Uterus (tissue), 2 donors: ENCODE results near the gene LAMC3.

Source experiments
- CTCF ChIP-seq, 4 experiments: fragments of 200-600 bp in 2 of 4; fragments of 450-650 bp in 2 of 4; sonication (generic) in 2 of 4; IDR thresholded peaks; one replicate each; pipeline ENCODE4 v1.5.1; 2016 to 2019; ENCODE audit warnings: antibody characterized with exemption in 4 of 4, mild to moderate bottlenecking in 2 of 4, moderate library complexity in 1 of 4
- POLR2A ChIP-seq, 2 donors: fragments of 450-650 bp; IDR thresholded peaks; one replicate each; pipeline ENCODE4 v1.6.1; 2016; ENCODE audit warnings: antibody characterized with exemption in 2 of 2, mild to moderate bottlenecking in 1 of 2, moderate library complexity in 1 of 2

- TF ChIP-seq CTCF (IDR thresholded peaks at IDR 0.05), result no peak
- no peak for TF ChIP-seq POLR2A (IDR thresholded peaks at IDR 0.05)
These were observed 94.6 kb downstream of the LAMC3 start for GRCh38 chr9:131103535-131103934.
